HEK293 (cell line): Measurements from ENCODE around the gene GLIPR1.

ENCODE experiments used
- CTCF ChIA-PET: fragments of 350-600 bp; formaldehyde crosslinking; extraction: SDS; loops from one replicate; lab custom pipeline; 2021; ENCODE audit warnings: antibody characterized with exemption; lab: Yijun Ruan, JAX
- POLR2A ChIA-PET: fragments of 300-600 bp; formaldehyde crosslinking; extraction: SDS; loops from one replicate; lab custom pipeline; 2020; ENCODE audit warnings: antibody characterized with exemption, inconsistent platforms; lab: Yijun Ruan, JAX
- H3K27ac ChIP-seq: fragments of 200-500 bp; sonication (Bioruptor generic); 2 replicates; pipeline ENCODE4 v1.5.1; 2014; ENCODE audit warnings: low read depth, low read length, control low read depth, inconsistent platforms; ENCODE audit errors: extremely low read depth
- H3K36me3 ChIP-seq, 2 experiments: fragments of 200-500 bp in 1 of 2; sonication (Bioruptor generic) in 1 of 2; 1 replicate in 1 of 2; 2 replicates in 1 of 2; pipeline ENCODE4 v1.5.1; 2014 to 2017; ENCODE audit warnings: inconsistent platforms in 2 of 2, low read length in 2 of 2; ENCODE audit not compliant: control insufficient read depth in 2 of 2, insufficient read depth in 1 of 2
- H3K4me1 ChIP-seq: fragments of 200-500 bp; sonication (Bioruptor generic); 2 replicates; pipeline ENCODE4 v1.5.1; 2014; ENCODE audit warnings: mild to moderate bottlenecking, low read length, inconsistent platforms; ENCODE audit not compliant: control insufficient read depth, insufficient read depth
- H3K4me3 ChIP-seq: 2 replicates; pipeline ENCODE4 v1.5.1; 2011; ENCODE audit warnings: low read depth, mild to moderate bottlenecking, control low read depth, low read length, moderate library complexity
- H3K9me3 ChIP-seq: fragments of 200-500 bp; sonication (Bioruptor generic); 2 replicates; pipeline ENCODE4 v1.5.1; 2014; ENCODE audit warnings: low read depth, low read length, inconsistent platforms; ENCODE audit not compliant: control insufficient read depth, insufficient read depth
- FEZF1 ChIP-seq: fragments of 450-650 bp; formaldehyde crosslinking; IDR thresholded peaks from 2 replicates; pipeline ENCODE4 v1.5.1; 2016; ENCODE audit warnings: missing biosample characterization, missing genetic modification characterization
- GFI1B ChIP-seq: fragments of 450-650 bp; formaldehyde crosslinking; IDR thresholded peaks from 2 replicates; pipeline ENCODE4 v1.5.1; 2016; ENCODE audit warnings: missing biosample characterization, missing genetic modification characterization
- IKZF3 ChIP-seq: fragments of 450-650 bp; IDR thresholded peaks from 2 replicates; pipeline ENCODE4 v1.5.0; 2018; ENCODE audit warnings: missing biosample characterization, mild to moderate bottlenecking, missing genetic modification characterization, moderate library complexity
- KLF10 ChIP-seq: fragments of 450-650 bp; IDR thresholded peaks from 2 replicates; pipeline ENCODE4 v1.5.1; 2018; ENCODE audit warnings: missing biosample characterization, mild to moderate bottlenecking, missing genetic modification characterization
- KLF7 ChIP-seq: fragments of 450-650 bp; formaldehyde crosslinking; IDR thresholded peaks from 2 replicates; pipeline ENCODE4 v1.5.1; 2016; ENCODE audit warnings: missing biosample characterization, missing genetic modification characterization, borderline replicate concordance
- KLF9 ChIP-seq: fragments of 450-650 bp; formaldehyde crosslinking; IDR thresholded peaks from 2 replicates; pipeline ENCODE4 v1.5.1; 2016; ENCODE audit warnings: missing biosample characterization, missing genetic modification characterization, low read depth
- SCRT1 ChIP-seq: fragments of 450-650 bp; formaldehyde crosslinking; IDR thresholded peaks from 2 replicates; pipeline ENCODE4 v1.5.1; 2016; ENCODE audit warnings: missing biosample characterization, missing genetic modification characterization, borderline replicate concordance
- SP7 ChIP-seq: fragments of 450-650 bp; formaldehyde crosslinking; IDR thresholded peaks from 2 replicates; pipeline ENCODE4 v1.5.1; 2016; ENCODE audit warnings: missing biosample characterization, missing genetic modification characterization
- TCF7L2 ChIP-seq: IDR thresholded peaks from 2 replicates; pipeline ENCODE4 v1.6.1; 2011; ENCODE audit warnings: low read depth, mild to moderate bottlenecking, inconsistent platforms, low read length, moderate library complexity, borderline replicate concordance
- ZNF121 ChIP-seq: fragments of 450-650 bp; formaldehyde crosslinking; IDR thresholded peaks from 2 replicates; pipeline ENCODE4 v1.5.1; 2016; ENCODE audit warnings: missing biosample characterization, missing genetic modification characterization
- ZNF174 ChIP-seq: fragments of 450-650 bp; formaldehyde crosslinking; IDR thresholded peaks from 2 replicates; pipeline ENCODE4 v1.5.0; 2017; ENCODE audit warnings: missing biosample characterization, mild to moderate bottlenecking, missing genetic modification characterization
- ZNF202 ChIP-seq: fragments of 450-650 bp; formaldehyde crosslinking; IDR thresholded peaks from 2 replicates; pipeline ENCODE4 v1.5.1; 2016; ENCODE audit warnings: missing biosample characterization, missing genetic modification characterization, borderline replicate concordance
- ZNF214 ChIP-seq: fragments of 450-650 bp; formaldehyde crosslinking; IDR thresholded peaks from 2 replicates; pipeline ENCODE4 v1.5.1; 2017; ENCODE audit warnings: missing biosample characterization, mild to moderate bottlenecking, missing genetic modification characterization, borderline replicate concordance
- ZNF221 ChIP-seq: fragments of 450-650 bp; formaldehyde crosslinking; IDR thresholded peaks from 2 replicates; pipeline ENCODE4 v1.5.1; 2017; ENCODE audit warnings: missing biosample characterization, missing genetic modification characterization, borderline replicate concordance
- ZNF366 ChIP-seq: fragments of 450-650 bp; formaldehyde crosslinking; conservative IDR thresholded peaks from 2 replicates; pipeline ENCODE4 v1.5.1; 2016; ENCODE audit warnings: missing biosample characterization, missing genetic modification characterization
- ZNF426 ChIP-seq: fragments of 450-650 bp; formaldehyde crosslinking; IDR thresholded peaks from 2 replicates; pipeline ENCODE4 v1.5.1; 2017; ENCODE audit warnings: missing biosample characterization, missing genetic modification characterization, mild to moderate bottlenecking, inconsistent platforms, moderate library complexity
- ZNF707 ChIP-seq: fragments of 450-650 bp; formaldehyde crosslinking; IDR thresholded peaks from 2 replicates; pipeline ENCODE4 v1.5.1; 2016; ENCODE audit warnings: missing biosample characterization, missing genetic modification characterization
- ZNF747 ChIP-seq: fragments of 450-650 bp; formaldehyde crosslinking; IDR thresholded peaks from 2 replicates; pipeline ENCODE4 v1.5.1; 2016; ENCODE audit warnings: missing biosample characterization, missing genetic modification characterization
- ZNF791 ChIP-seq: fragments of 450-650 bp; formaldehyde crosslinking; IDR thresholded peaks from 2 replicates; pipeline ENCODE4 v1.5.1; 2016; ENCODE audit warnings: missing biosample characterization, missing genetic modification characterization
- TF ChIP-seq, protein P1 (sequence below): fragments of 450-650 bp; formaldehyde crosslinking; IDR thresholded peaks from 2 replicates; pipeline ENCODE4 v1.5.1; 2016; ENCODE audit warnings: missing biosample characterization, missing genetic modification characterization, borderline replicate concordance
- TF ChIP-seq, protein P2 (sequence below): fragments of 450-650 bp; formaldehyde crosslinking; IDR thresholded peaks from 2 replicates; pipeline ENCODE4 v1.5.1; 2016; ENCODE audit warnings: missing biosample characterization, missing genetic modification characterization
- TF ChIP-seq, protein P3 (sequence below): fragments of 450-650 bp; formaldehyde crosslinking; IDR thresholded peaks from 2 replicates; pipeline ENCODE4 v1.5.1; 2016; ENCODE audit warnings: missing biosample characterization, missing genetic modification characterization
- TF ChIP-seq, protein P4 (sequence below): fragments of 450-650 bp; formaldehyde crosslinking; IDR thresholded peaks from 2 replicates; pipeline ENCODE4 v1.5.1; 2016; ENCODE audit warnings: missing biosample characterization, missing genetic modification characterization
- TF ChIP-seq, protein P5 (sequence below): fragments of 450-650 bp; IDR thresholded peaks from 2 replicates; pipeline ENCODE4 v1.5.1; 2018; ENCODE audit warnings: missing biosample characterization, missing genetic modification characterization

The GLIPR1 gene

DNA sequence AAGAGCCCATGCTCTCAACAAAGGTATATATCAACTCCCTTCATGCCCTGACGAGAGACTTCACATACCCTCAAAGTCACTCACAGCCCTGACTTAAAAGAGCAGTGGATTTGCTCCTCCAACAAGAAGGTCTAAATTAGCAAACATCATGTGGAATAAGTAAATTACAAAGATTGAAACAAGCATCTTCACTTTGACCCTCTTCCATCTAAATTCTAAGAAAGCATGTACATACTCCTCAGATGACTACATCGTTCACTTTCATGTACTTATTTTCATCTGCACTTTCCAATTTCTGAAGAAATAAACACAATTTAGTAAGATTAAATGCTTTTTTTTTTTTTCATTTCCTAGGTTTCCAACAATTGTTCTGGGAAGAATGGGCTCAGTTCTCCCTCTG, 69.4 kb downstream of the GLIPR1 start:
- TF ChIP-seq ZNF791 (tag by site-specific recombination) (no peak), ZNF202 (tag by site-specific recombination) (no peak), ZNF214 (no peak), ZNF747 (no peak), KLF9 (tag by site-specific recombination) (no peak), GFI1B (tag by site-specific recombination) (no peak), IKZF3 (tag by site-specific recombination) (no peak), ZNF426 (tag by site-specific recombination) (no peak), ZNF707 (tag by site-specific recombination) (no peak), KLF10 (tag by site-specific recombination) (no peak), KLF7 (tag by site-specific recombination) (no peak), ZNF221 (tag by site-specific recombination) (no peak)
- TF ChIP-seq, protein P1, sequence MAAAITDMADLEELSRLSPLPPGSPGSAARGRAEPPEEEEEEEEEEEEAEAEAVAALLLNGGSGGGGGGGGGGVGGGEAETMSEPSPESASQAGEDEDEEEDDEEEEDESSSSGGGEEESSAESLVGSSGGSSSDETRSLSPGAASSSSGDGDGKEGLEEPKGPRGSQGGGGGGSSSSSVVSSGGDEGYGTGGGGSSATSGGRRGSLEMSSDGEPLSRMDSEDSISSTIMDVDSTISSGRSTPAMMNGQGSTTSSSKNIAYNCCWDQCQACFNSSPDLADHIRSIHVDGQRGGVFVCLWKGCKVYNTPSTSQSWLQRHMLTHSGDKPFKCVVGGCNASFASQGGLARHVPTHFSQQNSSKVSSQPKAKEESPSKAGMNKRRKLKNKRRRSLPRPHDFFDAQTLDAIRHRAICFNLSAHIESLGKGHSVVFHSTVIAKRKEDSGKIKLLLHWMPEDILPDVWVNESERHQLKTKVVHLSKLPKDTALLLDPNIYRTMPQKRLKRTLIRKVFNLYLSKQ (tag by site-specific recombination) = no peak
- TF ChIP-seq, protein P2, sequence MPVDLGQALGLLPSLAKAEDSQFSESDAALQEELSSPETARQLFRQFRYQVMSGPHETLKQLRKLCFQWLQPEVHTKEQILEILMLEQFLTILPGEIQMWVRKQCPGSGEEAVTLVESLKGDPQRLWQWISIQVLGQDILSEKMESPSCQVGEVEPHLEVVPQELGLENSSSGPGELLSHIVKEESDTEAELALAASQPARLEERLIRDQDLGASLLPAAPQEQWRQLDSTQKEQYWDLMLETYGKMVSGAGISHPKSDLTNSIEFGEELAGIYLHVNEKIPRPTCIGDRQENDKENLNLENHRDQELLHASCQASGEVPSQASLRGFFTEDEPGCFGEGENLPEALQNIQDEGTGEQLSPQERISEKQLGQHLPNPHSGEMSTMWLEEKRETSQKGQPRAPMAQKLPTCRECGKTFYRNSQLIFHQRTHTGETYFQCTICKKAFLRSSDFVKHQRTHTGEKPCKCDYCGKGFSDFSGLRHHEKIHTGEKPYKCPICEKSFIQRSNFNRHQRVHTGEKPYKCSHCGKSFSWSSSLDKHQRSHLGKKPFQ (tag by site-specific recombination) = no peak
- TF ChIP-seq, protein P3, sequence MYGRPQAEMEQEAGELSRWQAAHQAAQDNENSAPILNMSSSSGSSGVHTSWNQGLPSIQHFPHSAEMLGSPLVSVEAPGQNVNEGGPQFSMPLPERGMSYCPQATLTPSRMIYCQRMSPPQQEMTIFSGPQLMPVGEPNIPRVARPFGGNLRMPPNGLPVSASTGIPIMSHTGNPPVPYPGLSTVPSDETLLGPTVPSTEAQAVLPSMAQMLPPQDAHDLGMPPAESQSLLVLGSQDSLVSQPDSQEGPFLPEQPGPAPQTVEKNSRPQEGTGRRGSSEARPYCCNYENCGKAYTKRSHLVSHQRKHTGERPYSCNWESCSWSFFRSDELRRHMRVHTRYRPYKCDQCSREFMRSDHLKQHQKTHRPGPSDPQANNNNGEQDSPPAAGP (tag by site-specific recombination) = no peak
- TF ChIP-seq, all 188 proteins: peak for 0
- H3K4me1 ChIP-seq = peaks cover 7% of the 10 kb centered on the region; the same call in 1 of the 2 replicates
- no peak overlapping the region for H3K4me3 ChIP-seq
- no peaks in the 10 kb centered on the region for H3K9me3 ChIP-seq
- H3K36me3 ChIP-seq = no peaks in the 10 kb centered on the region
- H3K27ac ChIP-seq = no peak overlapping the region
- POLR2A ChIA-PET = no interaction called here
- CTCF ChIA-PET = interaction anchor here (1.0 to 1.1 kb wide), 2 partner anchors 23 to 535 kb away, joined by 3 read pairs; no protein-coding TSS in a partner anchor

DNA sequence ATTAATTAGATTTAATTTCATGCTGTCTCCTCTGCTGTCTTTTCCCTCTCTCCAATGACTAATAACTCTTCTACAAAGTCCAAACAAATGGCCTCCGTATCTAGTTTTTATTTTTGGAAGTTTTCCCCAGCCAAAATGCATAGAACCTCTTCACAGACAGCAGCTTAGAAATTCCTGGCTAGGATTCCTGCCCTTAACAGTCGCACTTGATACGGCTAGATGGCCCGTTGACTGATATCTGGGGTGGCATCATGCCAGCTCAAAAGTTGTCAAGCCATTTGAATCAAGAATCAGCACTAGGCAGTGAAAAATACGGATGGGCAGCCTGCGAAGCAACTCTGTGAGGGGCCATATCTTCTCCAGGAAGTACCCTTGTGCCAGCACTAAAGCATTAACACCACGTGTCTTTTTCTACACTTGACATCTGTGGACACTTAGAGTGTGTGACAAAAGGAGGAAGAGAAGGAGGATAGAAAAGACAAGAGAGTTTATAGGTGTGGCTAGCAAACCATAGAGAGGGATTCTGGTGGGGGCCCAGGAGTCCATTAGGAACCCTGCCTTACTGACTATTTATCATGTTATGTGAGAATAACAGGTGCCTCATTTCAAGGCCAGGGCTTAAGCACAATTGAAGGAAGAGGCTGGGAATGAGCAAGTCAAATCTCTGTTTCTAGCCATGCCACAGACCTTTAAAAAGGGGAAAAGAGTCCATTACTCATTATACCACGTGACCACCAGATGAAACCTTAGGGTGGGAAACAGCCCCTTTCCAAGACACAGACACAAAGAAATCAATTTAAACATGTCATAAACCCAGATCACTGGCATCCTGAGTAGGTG, 70.1 kb downstream of the GLIPR1 start:
- ChIA-PET CTCF (interaction anchor here (1.0 to 1.1 kb wide), 2 partner anchors 9 to 23 kb away, joined by 3 to 4 read pairs; no protein-coding TSS in a partner anchor), POLR2A (no interaction called here)
- no peak for TF ChIP-seq SCRT1
- no peak for TF ChIP-seq FEZF1 (tag by site-specific recombination)
- no peak for TF ChIP-seq ZNF174 (tag by site-specific recombination)
- TF ChIP-seq ZNF121 (tag by site-specific recombination) = no peak
- no peak for TF ChIP-seq ZNF366 (tag by site-specific recombination)
- no peak for TF ChIP-seq TCF7L2
- TF ChIP-seq, protein P4, sequence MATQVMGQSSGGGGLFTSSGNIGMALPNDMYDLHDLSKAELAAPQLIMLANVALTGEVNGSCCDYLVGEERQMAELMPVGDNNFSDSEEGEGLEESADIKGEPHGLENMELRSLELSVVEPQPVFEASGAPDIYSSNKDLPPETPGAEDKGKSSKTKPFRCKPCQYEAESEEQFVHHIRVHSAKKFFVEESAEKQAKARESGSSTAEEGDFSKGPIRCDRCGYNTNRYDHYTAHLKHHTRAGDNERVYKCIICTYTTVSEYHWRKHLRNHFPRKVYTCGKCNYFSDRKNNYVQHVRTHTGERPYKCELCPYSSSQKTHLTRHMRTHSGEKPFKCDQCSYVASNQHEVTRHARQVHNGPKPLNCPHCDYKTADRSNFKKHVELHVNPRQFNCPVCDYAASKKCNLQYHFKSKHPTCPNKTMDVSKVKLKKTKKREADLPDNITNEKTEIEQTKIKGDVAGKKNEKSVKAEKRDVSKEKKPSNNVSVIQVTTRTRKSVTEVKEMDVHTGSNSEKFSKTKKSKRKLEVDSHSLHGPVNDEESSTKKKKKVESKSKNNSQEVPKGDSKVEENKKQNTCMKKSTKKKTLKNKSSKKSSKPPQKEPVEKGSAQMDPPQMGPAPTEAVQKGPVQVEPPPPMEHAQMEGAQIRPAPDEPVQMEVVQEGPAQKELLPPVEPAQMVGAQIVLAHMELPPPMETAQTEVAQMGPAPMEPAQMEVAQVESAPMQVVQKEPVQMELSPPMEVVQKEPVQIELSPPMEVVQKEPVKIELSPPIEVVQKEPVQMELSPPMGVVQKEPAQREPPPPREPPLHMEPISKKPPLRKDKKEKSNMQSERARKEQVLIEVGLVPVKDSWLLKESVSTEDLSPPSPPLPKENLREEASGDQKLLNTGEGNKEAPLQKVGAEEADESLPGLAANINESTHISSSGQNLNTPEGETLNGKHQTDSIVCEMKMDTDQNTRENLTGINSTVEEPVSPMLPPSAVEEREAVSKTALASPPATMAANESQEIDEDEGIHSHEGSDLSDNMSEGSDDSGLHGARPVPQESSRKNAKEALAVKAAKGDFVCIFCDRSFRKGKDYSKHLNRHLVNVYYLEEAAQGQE (tag by site-specific recombination) = no peak
- TF ChIP-seq SP7 (tag by site-specific recombination) = no peak
- TF ChIP-seq ZNF214 = no peak
- TF ChIP-seq, protein P5, sequence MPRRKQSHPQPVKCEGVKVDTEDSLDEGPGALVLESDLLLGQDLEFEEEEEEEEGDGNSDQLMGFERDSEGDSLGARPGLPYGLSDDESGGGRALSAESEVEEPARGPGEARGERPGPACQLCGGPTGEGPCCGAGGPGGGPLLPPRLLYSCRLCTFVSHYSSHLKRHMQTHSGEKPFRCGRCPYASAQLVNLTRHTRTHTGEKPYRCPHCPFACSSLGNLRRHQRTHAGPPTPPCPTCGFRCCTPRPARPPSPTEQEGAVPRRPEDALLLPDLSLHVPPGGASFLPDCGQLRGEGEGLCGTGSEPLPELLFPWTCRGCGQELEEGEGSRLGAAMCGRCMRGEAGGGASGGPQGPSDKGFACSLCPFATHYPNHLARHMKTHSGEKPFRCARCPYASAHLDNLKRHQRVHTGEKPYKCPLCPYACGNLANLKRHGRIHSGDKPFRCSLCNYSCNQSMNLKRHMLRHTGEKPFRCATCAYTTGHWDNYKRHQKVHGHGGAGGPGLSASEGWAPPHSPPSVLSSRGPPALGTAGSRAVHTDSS (tag by site-specific recombination) = no peak
- Histone ChIP-seq H3K4me1 (peaks cover 7% of the 10 kb centered on the region; the same call in 1 of the 2 replicates), H3K27ac (no peak overlapping the region), H3K36me3 (no peaks in the 10 kb centered on the region), H3K9me3 (no peaks in the 10 kb centered on the region), H3K4me3 (no peak overlapping the region)
